HepG2 (cell line): Measurements from ENCODE around the gene CTNNBIP1. TPM values are rescaled to one million over a fixed set of nuclear protein-coding genes. Genes with fewer than 3 reads are reported as not detected.

Experiments
- ATAC-seq: fragments of 200-7000 bp; cut with Tn5 transposase; 3 replicates; pipeline ENCODE4 v1.9.1; 2020; ENCODE audit warnings: mild to moderate bottlenecking, moderate library complexity
- BruUV-seq: library from RNA; stranded (reverse); fragments of 400-500 nt; replicated peaks from 2 replicates; lab custom pipeline; 2021; lab: Mats Ljungman, UMichigan
- CTCF ChIA-PET: fragments of 300-600 bp; formaldehyde crosslinking; extraction: SDS; loops from one replicate; lab custom pipeline; 2021; ENCODE audit warnings: low total read pairs, inconsistent platforms, low intra/inter-chr PET ratio; lab: Yijun Ruan, JAX
- POLR2A ChIA-PET: fragments of 350-600 bp; sonication (Branson Sonifier 250); formaldehyde crosslinking; loops from one replicate; lab custom pipeline; 2020; ENCODE audit warnings: antibody characterized with exemption, inconsistent platforms; lab: Yijun Ruan, JAX
- DNase-seq: peaks from one replicate; pipeline ENCODE4 v3.0.0-alpha.2; 2015; ENCODE audit warnings: low spot score
- FAIRE-seq: peaks from 3 replicates; lab custom pipeline; 2011; peaks lifted over from hg19 to GRCh38; lab: Jason Lieb, UNC
- H2AFZ ChIP-seq: one replicate; pipeline ENCODE4 v1.6.1; 2011; ENCODE audit warnings: low read length, inconsistent platforms
- H3K27ac ChIP-seq: fragments of 300-600 bp; 3 replicates; pipeline ENCODE4 v1.8.0; 2011; ENCODE audit warnings: mixed run types, mild to moderate bottlenecking, mixed read lengths, low read length, inconsistent platforms; ENCODE audit not compliant: insufficient read depth; ENCODE audit errors: extremely low read length
- H3K27me3 ChIP-seq, 2 experiments: fragments of 200-600 bp in 1 of 2; 2 replicates in 1 of 2; 3 replicates in 1 of 2; pipeline versions ENCODE4 v1.6.0 to v1.8.0; 2011; ENCODE audit warnings: low read length in 2 of 2, mild to moderate bottlenecking in 2 of 2, moderate library complexity in 2 of 2, inconsistent platforms in 1 of 2; ENCODE audit not compliant: insufficient read depth in 2 of 2, control insufficient read depth in 1 of 2
- H3K36me3 ChIP-seq, 2 experiments: fragments of 200-600 bp in 1 of 2; replicated peaks in 1 of 2; 2 replicates in 1 of 2; 3 replicates in 1 of 2; pipeline versions ENCODE4 v1.5.1 to v1.8.0; 2011; ENCODE audit warnings: low read length in 2 of 2, inconsistent platforms in 1 of 2; ENCODE audit not compliant: insufficient read depth in 2 of 2, control insufficient read depth in 1 of 2
- H3K4me1 ChIP-seq: 2 replicates; pipeline ENCODE4 v1.5.1; 2012; ENCODE audit warnings: low read length, inconsistent platforms; ENCODE audit not compliant: insufficient read depth
- H3K4me2 ChIP-seq: 2 replicates; pipeline ENCODE4 v1.6.0; 2011; ENCODE audit warnings: low read depth, low read length, inconsistent platforms
- H3K4me3 ChIP-seq, 3 experiments: fragments of 200-600 bp in 1 of 3; sonication (generic), shearing (Covaris generic) in 1 of 3; replicated peaks in 1 of 3; 2 replicates each; pipeline ENCODE4 v1.5.1; 2011 to 2016; ENCODE audit warnings: low read length in 3 of 3, inconsistent platforms in 2 of 3, low read depth in 2 of 3, mild to moderate bottlenecking in 2 of 3, control low read depth in 1 of 3, mixed read lengths in 1 of 3; ENCODE audit not compliant: insufficient read depth in 1 of 3
- H3K79me2 ChIP-seq: one replicate; pipeline ENCODE4 v1.6.1; 2011; ENCODE audit warnings: low read length, inconsistent platforms; ENCODE audit not compliant: insufficient read depth
- H3K9ac ChIP-seq: 2 replicates; pipeline ENCODE4 v1.6.0; 2011; ENCODE audit warnings: mild to moderate bottlenecking, low read depth, low read length, inconsistent platforms; ENCODE audit not compliant: insufficient read depth
- H3K9me3 ChIP-seq: 2 replicates; pipeline ENCODE4 v1.5.1; 2012; ENCODE audit warnings: mild to moderate bottlenecking, low read length
- H4K20me1 ChIP-seq: 2 replicates; pipeline ENCODE4 v1.6.0; 2011; ENCODE audit warnings: inconsistent platforms, mild to moderate bottlenecking, low read length, moderate library complexity; ENCODE audit not compliant: insufficient read depth
- AGO2 ChIP-seq: fragments of 200-400 bp; formaldehyde crosslinking; optimal IDR thresholded peaks from 2 replicates; pipeline ENCODE3; 2017; ENCODE audit warnings: mild to moderate bottlenecking, low read depth, low read length, moderate library complexity
- CBX2 ChIP-seq, 2 experiments: fragments of 200-600 bp in 1 of 2; sonication (generic); formaldehyde crosslinking in 1 of 2; IDR thresholded peaks; 2 replicates each; pipeline versions ENCODE4 v1.7.0 to v1.8.1; 2018 to 2022; ENCODE audit warnings: low read depth in 2 of 2, low read length in 1 of 2, mild to moderate bottlenecking in 1 of 2, missing genetic modification reagents in 1 of 2
- MBNL3 ChIP-seq: fragments of 250-450 bp; sonication (Bioruptor Pico); conservative IDR thresholded peaks from 2 replicates; pipeline ENCODE4 v1.8.0; 2022; ENCODE audit warnings: mild to moderate bottlenecking, inconsistent platforms
- SP1 ChIP-seq, 2 experiments: fragments of 450-650 bp in 1 of 2; sonication (generic) in 1 of 2; formaldehyde crosslinking in 1 of 2; IDR thresholded peaks; 2 replicates each; pipeline versions ENCODE4 v1.4.0 to v1.6.1; 2016 to 2020; ENCODE audit warnings: missing genetic modification reagents in 1 of 2
- TAF1 ChIP-seq: sonication (generic); formaldehyde crosslinking; IDR thresholded peaks from 2 replicates; pipeline ENCODE4 v1.4.0; 2020; ENCODE audit warnings: missing genetic modification reagents
- ZNF274 ChIP-seq: sonication (generic); formaldehyde crosslinking; IDR thresholded peaks from 2 replicates; pipeline ENCODE4 v1.5.1; 2020; ENCODE audit warnings: mild to moderate bottlenecking, missing genetic modification reagents
- ZNF484 ChIP-seq: sonication (generic); formaldehyde crosslinking; IDR thresholded peaks from 2 replicates; pipeline ENCODE4 v1.5.1; 2020; ENCODE audit warnings: mild to moderate bottlenecking, low read depth, missing genetic modification reagents, borderline replicate concordance
- ZNF589 ChIP-seq: sonication (generic); formaldehyde crosslinking; conservative IDR thresholded peaks from 2 replicates; pipeline ENCODE4 v1.8.0; 2022; ENCODE audit warnings: mild to moderate bottlenecking, moderate library complexity, missing genetic modification reagents
- WGBS: methylation state at CpG from one replicate; pipeline ENCODE4 v1.1.6; 2017; ENCODE audit warnings: low lambda C conversion rate; 5-methylcytosine and 5-hydroxymethylcytosine counted together
- in situ Hi-C: cut with HindIII; loops from 2 replicates; pipeline ENCODE4 v1.10.0; 2017; ENCODE audit warnings: low pct_unique_long_range_greater_than_20kb; ENCODE audit not compliant: extremely low pct_ligation_motif_present
- intact Hi-C: fragments of 100-400 bp; cut with micrococcal nuclease; formaldehyde crosslinking; loops from one replicate; pipeline ENCODE4 v1.10.0; 2022; ENCODE audit not compliant: unreplicated experiment
- polyA plus RNA-seq, 8 experiments: library from polyadenylated mRNA; depleted of rRNA in 3 of 8; stranded (reverse) in 7 of 8; unstranded in 1 of 8; fragments of >200 nt; fragmentation: Illumina TruSeq in 4 of 8; extraction: Trizol in 4 of 8; gene quantifications; 2 replicates each; pipeline versions ENCODE4 v1.2.1 to v1.2.3, GENCODE V29; 2011 to 2016; ENCODE audit warnings: low read depth in 4 of 8, missing spikeins in 1 of 8, mixed read lengths in 1 of 8; ENCODE audit not compliant: insufficient read depth in 1 of 8
- total RNA-seq, 5 experiments: library from RNA; depleted of rRNA; stranded (reverse); fragments of >200 nt; fragmentation: Illumina TruSeq; extraction: Trizol; gene quantifications; 2 replicates each; pipeline ENCODE4 v1.2.3, GENCODE V29; 2016; ENCODE audit warnings: low read depth in 1 of 5
- TF ChIP-seq, protein P1 (sequence below): sonication (generic); formaldehyde crosslinking; IDR thresholded peaks from 2 replicates; pipeline ENCODE4 v1.4.0; 2020; ENCODE audit warnings: mild to moderate bottlenecking, missing genetic modification reagents
- TF ChIP-seq, protein P2 (sequence below), 2 experiments: sonication (generic) in 1 of 2; formaldehyde crosslinking in 1 of 2; IDR thresholded peaks; 2 replicates each; pipeline versions ENCODE4 v1.4.0 to v1.6.1; 2018 to 2020; ENCODE audit warnings: missing genetic modification reagents in 2 of 2, borderline replicate concordance in 1 of 2, low read depth in 1 of 2, mild to moderate bottlenecking in 1 of 2, missing biosample characterization in 1 of 2
- TF ChIP-seq, protein P3 (sequence below): sonication (generic); formaldehyde crosslinking; IDR thresholded peaks from 2 replicates; pipeline ENCODE4 v1.5.1; 2020; ENCODE audit warnings: mild to moderate bottlenecking, missing genetic modification reagents, moderate library complexity

The CTNNBIP1 gene
- total and polyA plus RNA-seq, 2 of the 13 experiments (the other 11 are each of a cell fraction or from before 2014, with no cell fraction given), result 71.7 to 83.0 TPM

DNA sequence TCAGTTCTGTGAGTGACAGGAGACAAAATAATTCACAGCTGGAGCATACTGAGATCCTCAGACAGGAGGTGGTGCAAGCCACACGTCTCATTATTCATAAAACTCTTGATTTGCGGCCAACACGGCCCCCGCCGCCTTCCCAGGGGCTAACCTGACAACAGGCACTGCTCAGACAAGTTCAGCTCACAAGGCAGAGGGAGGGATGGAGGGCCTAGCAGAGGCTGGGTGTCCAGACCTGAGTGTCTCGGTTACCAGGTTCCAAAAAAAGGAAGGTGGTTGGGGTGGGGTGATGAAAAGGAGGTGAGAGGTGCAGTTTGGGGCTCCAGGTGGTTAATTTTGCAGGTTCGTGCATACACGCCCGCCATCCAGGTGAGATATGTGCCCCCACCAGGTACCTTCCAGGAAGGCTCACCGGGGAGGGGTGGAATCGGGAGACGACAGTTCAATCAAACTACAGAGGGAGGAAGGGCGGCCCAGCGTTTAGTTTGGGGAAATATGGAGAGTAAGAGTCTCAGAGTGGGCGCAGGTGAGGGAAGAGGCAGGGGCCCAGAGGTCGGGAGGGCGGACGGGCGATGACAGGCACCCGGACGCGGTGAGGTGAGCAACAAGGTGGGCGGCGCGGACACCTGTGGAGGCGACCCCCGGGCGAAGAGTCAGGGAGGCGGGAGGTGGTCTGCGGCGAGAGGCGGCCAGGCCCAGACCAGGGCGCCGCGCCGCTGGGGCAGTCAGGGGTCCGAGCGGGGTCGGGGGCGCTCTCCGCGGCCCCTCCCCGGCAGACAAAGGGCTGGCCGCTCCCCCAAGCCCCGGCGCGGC is 629 bp downstream of the CTNNBIP1 start:
- intact Hi-C loops, result loop anchor here (1.0 to 2.0 kb wide), 2 partner anchors 25 to 34 kb away; no protein-coding TSS in a partner anchor
- no TSS peak for BruUV-seq
- CTCF ChIA-PET, result no interaction called here
- TF ChIP-seq ZNF589, result no peak
- TF ChIP-seq AGO2, result peak; percentile 69
- peak; percentile 49; the same call in 1 of the 2 replicates for TF ChIP-seq ZNF274 (CRISPR knock-in tag)
- TF ChIP-seq, protein P1, sequence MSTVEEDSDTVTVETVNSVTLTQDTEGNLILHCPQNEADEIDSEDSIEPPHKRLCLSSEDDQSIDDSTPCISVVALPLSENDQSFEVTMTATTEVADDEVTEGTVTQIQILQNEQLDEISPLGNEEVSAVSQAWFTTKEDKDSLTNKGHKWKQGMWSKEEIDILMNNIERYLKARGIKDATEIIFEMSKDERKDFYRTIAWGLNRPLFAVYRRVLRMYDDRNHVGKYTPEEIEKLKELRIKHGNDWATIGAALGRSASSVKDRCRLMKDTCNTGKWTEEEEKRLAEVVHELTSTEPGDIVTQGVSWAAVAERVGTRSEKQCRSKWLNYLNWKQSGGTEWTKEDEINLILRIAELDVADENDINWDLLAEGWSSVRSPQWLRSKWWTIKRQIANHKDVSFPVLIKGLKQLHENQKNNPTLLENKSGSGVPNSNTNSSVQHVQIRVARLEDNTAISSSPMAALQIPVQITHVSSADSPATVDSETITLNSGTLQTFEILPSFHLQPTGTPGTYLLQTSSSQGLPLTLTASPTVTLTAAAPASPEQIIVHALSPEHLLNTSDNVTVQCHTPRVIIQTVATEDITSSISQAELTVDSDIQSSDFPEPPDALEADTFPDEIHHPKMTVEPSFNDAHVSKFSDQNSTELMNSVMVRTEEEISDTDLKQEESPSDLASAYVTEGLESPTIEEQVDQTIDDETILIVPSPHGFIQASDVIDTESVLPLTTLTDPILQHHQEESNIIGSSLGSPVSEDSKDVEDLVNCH (CRISPR knock-in tag), result no peak
- TF ChIP-seq TAF1 (CRISPR knock-in tag), result peak; percentile 15; the same call in 1 of the 2 replicates
- TF ChIP-seq CBX2 (IDR thresholded peaks at IDR 0.05; ENCODE audit: low read depth, low read length), result no peak
- TF ChIP-seq CBX2 (CRISPR knock-in tag; IDR thresholded peaks at IDR 0.05; ENCODE audit: low read depth), result 0 out of 2 replicates have a peak, but pooled peaks have one; percentile 59
- TF ChIP-seq ZNF484, result no peak
- TF ChIP-seq MBNL3 (CRISPR knock-in tag), result no peak
- TF ChIP-seq, protein P2, sequence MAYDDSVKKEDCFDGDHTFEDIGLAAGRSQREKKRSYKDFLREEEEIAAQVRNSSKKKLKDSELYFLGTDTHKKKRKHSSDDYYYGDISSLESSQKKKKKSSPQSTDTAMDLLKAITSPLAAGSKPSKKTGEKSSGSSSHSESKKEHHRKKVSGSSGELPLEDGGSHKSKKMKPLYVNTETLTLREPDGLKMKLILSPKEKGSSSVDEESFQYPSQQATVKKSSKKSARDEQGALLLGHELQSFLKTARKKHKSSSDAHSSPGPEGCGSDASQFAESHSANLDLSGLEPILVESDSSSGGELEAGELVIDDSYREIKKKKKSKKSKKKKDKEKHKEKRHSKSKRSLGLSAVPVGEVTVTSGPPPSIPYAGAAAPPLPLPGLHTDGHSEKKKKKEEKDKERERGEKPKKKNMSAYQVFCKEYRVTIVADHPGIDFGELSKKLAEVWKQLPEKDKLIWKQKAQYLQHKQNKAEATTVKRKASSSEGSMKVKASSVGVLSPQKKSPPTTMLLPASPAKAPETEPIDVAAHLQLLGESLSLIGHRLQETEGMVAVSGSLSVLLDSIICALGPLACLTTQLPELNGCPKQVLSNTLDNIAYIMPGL (CRISPR knock-in tag; IDR thresholded peaks at IDR 0.05; ENCODE audit: borderline replicate concordance in 1 of 2, low read depth in 1 of 2), result peak in 1 of 2 experiments; percentile 21; a peak in 2 of 4 replicates
- TF ChIP-seq, protein P3, sequence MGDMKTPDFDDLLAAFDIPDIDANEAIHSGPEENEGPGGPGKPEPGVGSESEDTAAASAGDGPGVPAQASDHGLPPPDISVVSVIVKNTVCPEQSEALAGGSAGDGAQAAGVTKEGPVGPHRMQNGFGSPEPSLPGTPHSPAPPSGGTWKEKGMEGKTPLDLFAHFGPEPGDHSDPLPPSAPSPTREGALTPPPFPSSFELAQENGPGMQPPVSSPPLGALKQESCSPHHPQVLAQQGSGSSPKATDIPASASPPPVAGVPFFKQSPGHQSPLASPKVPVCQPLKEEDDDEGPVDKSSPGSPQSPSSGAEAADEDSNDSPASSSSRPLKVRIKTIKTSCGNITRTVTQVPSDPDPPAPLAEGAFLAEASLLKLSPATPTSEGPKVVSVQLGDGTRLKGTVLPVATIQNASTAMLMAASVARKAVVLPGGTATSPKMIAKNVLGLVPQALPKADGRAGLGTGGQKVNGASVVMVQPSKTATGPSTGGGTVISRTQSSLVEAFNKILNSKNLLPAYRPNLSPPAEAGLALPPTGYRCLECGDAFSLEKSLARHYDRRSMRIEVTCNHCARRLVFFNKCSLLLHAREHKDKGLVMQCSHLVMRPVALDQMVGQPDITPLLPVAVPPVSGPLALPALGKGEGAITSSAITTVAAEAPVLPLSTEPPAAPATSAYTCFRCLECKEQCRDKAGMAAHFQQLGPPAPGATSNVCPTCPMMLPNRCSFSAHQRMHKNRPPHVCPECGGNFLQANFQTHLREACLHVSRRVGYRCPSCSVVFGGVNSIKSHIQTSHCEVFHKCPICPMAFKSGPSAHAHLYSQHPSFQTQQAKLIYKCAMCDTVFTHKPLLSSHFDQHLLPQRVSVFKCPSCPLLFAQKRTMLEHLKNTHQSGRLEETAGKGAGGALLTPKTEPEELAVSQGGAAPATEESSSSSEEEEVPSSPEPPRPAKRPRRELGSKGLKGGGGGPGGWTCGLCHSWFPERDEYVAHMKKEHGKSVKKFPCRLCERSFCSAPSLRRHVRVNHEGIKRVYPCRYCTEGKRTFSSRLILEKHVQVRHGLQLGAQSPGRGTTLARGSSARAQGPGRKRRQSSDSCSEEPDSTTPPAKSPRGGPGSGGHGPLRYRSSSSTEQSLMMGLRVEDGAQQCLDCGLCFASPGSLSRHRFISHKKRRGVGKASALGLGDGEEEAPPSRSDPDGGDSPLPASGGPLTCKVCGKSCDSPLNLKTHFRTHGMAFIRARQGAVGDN (CRISPR knock-in tag), result peak; percentile 22; the same call in 1 of the 2 replicates
- no peak for TF ChIP-seq SP1 (IDR thresholded peaks at IDR 0.05)
- TF ChIP-seq SP1 (CRISPR knock-in tag; IDR thresholded peaks at IDR 0.05), result 0 out of 2 replicates have a peak, but pooled peaks have one; percentile 30

More for the DNA sequence above, 629 bp downstream of the CTNNBIP1 start:
- peaks cover 44% of the 10 kb centered on the region for H3K79me2 ChIP-seq
- in situ Hi-C loops, result no loop called here
- H3K4me1 ChIP-seq, result peaks cover 77% of the 10 kb centered on the region
- H3K9ac ChIP-seq, result peak overlapping the region; percentile 84
- peak overlapping the region; percentile 78 to 98 (median 82) for H3K4me3 ChIP-seq
- H3K36me3 ChIP-seq, result no peaks in the 10 kb centered on the region; a peak in 1 of 5 replicates
- H4K20me1 ChIP-seq, result no peaks in the 10 kb centered on the region
- FAIRE-seq, result no peak
- POLR2A ChIA-PET, result interaction anchor here (1.0 to 1.1 kb wide), 3 partner anchors 20 to 32 kb away, joined by 3 read pairs; no protein-coding TSS in a partner anchor
- H3K4me2 ChIP-seq, result peak overlapping the region; percentile 87
- no peak for DNase-seq
- no peak for ATAC-seq
- WGBS, result 2% methylated on average over 31 of the region's 47 CpGs
- H2AFZ ChIP-seq, result no peak overlapping the region
- no peaks in the 10 kb centered on the region; a peak in 1 of 5 replicates for H3K27me3 ChIP-seq
- H3K27ac ChIP-seq, result peak overlapping the region; percentile 66
- no peaks in the 10 kb centered on the region for H3K9me3 ChIP-seq
